ENCODE measurements around the gene MRPS33.

MRPS33 gene

DNA sequence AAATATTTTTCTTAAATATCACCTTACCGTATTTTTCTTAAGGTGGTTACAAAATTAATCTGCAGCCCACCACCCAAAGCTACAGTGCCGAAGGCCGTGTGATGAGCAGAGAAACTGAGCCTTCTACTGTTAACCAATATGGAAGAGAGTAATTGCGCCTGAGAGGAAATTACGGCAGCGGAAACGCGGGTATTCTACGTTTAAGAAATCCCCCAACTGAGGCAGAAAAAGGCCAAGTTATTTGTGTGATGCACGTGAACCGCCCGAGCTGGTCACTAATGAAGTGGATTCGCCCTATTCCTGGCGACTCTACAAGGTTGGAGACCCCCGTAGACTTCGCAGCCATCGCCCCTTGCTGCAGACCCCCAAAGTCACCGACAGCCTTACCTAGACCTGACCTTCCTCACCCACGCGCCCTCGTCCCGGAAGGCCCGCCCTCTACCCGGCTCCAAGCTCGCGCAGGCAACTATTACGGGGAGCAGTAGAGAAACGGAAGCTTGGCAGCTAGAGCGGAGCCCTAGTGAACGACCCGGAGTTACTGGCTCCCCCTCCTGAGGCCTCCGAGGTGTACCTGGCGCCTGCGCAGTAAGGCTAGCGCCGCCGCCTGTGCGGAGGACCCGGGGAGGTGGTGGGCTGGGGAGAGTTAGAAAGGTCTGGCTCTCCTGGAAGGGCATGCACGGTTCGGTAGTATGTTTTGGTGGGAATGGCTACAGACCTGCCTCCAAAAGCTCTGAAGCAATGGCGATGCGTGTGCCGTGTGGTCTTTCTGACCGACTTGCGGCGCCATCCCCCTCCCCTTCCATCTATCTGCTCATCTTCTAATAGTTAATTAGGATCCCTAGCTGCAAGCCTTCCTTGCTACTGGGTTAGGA is at the start of gene MRPS33 (continued):
- TF ChIP-seq ZNF133 (tag by site-specific recombination; IDR thresholded peaks at IDR 0.05) = no peak
- TF ChIP-seq ZNF792 (tag by site-specific recombination; IDR thresholded peaks at IDR 0.05) = no peak
- TF ChIP-seq ZBTB1 (tag by site-specific recombination; IDR thresholded peaks at IDR 0.05) = 0 out of 2 replicates have a peak, but pooled peaks have one; percentile 4
- TF ChIP-seq ZNF544 (tag by site-specific recombination; IDR thresholded peaks at IDR 0.05) = no peak
- no peak for TF ChIP-seq HOXD13 (CRISPR knock-in tag; IDR thresholded peaks at IDR 0.05; ENCODE audit: borderline replicate concordance)
- peak; percentile 85; the same call in 1 of the 2 replicates for TF ChIP-seq ZNF580 (tag by site-specific recombination; IDR thresholded peaks at IDR 0.05)
- TF ChIP-seq ZSCAN16 (tag by site-specific recombination; IDR thresholded peaks at IDR 0.05) = no peak
- TF ChIP-seq RBAK (tag by site-specific recombination; IDR thresholded peaks at IDR 0.05) = no peak
- TF ChIP-seq ZBTB44 (tag by site-specific recombination; IDR thresholded peaks at IDR 0.05) = no peak
- TF ChIP-seq ZBTB49 (tag by site-specific recombination; IDR thresholded peaks at IDR 0.05; ENCODE audit: low read depth) = no peak
- TF ChIP-seq ZNF514 (tag by site-specific recombination; IDR thresholded peaks at IDR 0.05) = no peak
- no peak for TF ChIP-seq ZNF138 (tag by site-specific recombination; IDR thresholded peaks at IDR 0.05; ENCODE audit: borderline replicate concordance)
- TF ChIP-seq, protein P1, sequence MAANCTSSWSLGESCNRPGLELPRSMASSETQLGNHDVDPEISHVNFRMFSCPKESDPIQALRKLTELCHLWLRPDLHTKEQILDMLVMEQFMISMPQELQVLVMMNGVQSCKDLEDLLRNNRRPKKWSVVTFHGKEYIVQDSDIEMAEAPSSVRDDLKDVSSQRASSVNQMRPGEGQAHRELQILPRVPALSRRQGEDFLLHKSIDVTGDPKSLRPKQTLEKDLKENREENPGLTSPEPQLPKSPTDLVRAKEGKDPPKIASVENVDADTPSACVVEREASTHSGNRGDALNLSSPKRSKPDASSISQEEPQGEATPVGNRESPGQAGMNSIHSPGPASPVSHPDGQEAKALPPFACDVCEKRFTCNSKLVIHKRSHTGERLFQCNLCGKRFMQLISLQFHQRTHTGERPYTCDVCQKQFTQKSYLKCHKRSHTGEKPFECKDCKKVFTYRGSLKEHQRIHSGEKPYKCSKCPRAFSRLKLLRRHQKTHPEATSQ (tag by site-specific recombination; IDR thresholded peaks at IDR 0.05) = peak; percentile 77
- TF ChIP-seq ZSCAN30 (tag by site-specific recombination; IDR thresholded peaks at IDR 0.05) = peak; percentile 57; the same call in 1 of the 2 replicates
- no peak for TF ChIP-seq MYNN (tag by site-specific recombination; IDR thresholded peaks at IDR 0.05; ENCODE audit: borderline replicate concordance)
- no peak for TF ChIP-seq ZNF214 (tag by site-specific recombination; IDR thresholded peaks at IDR 0.05; ENCODE audit: borderline replicate concordance)
- no peak for TF ChIP-seq ZNF548 (tag by site-specific recombination; IDR thresholded peaks at IDR 0.05)
- no peak for TF ChIP-seq BCL6B (tag by site-specific recombination; IDR thresholded peaks at IDR 0.05)
- TF ChIP-seq ZNF510 (tag by site-specific recombination; IDR thresholded peaks at IDR 0.05; ENCODE audit: insufficient replicate concordance) = no peak
- TF ChIP-seq, protein P2, sequence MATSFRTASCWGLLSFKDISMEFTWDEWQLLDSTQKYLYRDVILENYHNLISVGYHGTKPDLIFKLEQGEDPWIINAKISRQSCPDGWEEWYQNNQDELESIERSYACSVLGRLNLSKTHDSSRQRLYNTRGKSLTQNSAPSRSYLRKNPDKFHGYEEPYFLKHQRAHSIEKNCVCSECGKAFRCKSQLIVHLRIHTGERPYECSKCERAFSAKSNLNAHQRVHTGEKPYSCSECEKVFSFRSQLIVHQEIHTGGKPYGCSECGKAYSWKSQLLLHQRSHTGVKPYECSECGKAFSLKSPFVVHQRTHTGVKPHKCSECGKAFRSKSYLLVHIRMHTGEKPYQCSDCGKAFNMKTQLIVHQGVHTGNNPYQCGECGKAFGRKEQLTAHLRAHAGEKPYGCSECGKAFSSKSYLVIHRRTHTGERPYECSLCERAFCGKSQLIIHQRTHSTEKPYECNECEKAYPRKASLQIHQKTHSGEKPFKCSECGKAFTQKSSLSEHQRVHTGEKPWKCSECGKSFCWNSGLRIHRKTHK (tag by site-specific recombination; IDR thresholded peaks at IDR 0.05) = no peak
- TF ChIP-seq ZNF350 (tag by site-specific recombination; IDR thresholded peaks at IDR 0.05) = no peak
- no peak for TF ChIP-seq TCF7L2 (IDR thresholded peaks at IDR 0.05; ENCODE audit: borderline replicate concordance, low read depth, low read length)
- TF ChIP-seq ZEB2 (tag by site-specific recombination; IDR thresholded peaks at IDR 0.05) = peak; percentile 88
- TF ChIP-seq ZNF791 (tag by site-specific recombination; IDR thresholded peaks at IDR 0.05) = no peak
- TF ChIP-seq, protein P3, sequence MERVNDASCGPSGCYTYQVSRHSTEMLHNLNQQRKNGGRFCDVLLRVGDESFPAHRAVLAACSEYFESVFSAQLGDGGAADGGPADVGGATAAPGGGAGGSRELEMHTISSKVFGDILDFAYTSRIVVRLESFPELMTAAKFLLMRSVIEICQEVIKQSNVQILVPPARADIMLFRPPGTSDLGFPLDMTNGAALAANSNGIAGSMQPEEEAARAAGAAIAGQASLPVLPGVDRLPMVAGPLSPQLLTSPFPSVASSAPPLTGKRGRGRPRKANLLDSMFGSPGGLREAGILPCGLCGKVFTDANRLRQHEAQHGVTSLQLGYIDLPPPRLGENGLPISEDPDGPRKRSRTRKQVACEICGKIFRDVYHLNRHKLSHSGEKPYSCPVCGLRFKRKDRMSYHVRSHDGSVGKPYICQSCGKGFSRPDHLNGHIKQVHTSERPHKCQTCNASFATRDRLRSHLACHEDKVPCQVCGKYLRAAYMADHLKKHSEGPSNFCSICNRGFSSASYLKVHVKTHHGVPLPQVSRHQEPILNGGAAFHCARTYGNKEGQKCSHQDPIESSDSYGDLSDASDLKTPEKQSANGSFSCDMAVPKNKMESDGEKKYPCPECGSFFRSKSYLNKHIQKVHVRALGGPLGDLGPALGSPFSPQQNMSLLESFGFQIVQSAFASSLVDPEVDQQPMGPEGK (tag by site-specific recombination; IDR thresholded peaks at IDR 0.05) = peak; percentile 65
- TF ChIP-seq, protein P4, sequence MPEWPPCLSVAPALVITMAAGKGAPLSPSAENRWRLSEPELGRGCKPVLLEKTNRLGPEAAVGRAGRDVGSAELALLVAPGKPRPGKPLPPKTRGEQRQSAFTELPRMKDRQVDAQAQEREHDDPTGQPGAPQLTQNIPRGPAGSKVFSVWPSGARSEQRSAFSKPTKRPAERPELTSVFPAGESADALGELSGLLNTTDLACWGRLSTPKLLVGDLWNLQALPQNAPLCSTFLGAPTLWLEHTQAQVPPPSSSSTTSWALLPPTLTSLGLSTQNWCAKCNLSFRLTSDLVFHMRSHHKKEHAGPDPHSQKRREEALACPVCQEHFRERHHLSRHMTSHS (tag by site-specific recombination; IDR thresholded peaks at IDR 0.05) = no peak
